ENCODE results near the gene ADM5.

Gene ADM5

DNA sequence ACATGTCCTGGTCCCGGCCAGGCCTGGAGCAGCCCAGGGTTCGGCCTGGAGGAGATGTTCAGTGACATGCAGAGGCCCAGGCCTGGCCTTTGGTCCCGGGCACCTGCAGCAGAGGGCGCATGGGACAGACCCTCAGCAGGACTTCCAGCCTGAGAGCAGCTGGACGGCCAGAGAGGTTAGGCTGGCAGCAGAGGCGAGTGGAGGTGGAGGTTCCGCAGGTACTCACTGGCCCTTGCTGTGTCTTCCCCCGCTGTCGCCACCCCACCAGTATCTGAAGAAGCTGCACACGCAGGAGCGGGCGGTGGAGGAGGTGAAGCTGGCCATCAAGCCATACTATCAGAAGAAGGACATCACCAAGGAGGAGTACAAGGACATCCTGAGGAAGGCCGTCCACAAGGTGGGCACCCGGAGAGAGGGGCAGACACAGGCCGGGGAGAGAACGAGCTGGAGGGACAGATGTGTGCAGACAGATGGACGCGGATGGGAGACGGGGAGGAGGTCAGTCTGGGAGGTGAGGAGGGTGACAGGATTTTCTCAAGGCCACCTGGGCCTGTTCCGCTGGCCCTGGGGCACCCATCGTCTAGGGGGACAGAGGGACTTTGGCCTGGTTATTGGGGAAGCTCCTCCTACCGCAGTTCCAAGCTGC, 31.8 kb upstream of the ADM5 start:
- TF ChIP-seq, protein P1, sequence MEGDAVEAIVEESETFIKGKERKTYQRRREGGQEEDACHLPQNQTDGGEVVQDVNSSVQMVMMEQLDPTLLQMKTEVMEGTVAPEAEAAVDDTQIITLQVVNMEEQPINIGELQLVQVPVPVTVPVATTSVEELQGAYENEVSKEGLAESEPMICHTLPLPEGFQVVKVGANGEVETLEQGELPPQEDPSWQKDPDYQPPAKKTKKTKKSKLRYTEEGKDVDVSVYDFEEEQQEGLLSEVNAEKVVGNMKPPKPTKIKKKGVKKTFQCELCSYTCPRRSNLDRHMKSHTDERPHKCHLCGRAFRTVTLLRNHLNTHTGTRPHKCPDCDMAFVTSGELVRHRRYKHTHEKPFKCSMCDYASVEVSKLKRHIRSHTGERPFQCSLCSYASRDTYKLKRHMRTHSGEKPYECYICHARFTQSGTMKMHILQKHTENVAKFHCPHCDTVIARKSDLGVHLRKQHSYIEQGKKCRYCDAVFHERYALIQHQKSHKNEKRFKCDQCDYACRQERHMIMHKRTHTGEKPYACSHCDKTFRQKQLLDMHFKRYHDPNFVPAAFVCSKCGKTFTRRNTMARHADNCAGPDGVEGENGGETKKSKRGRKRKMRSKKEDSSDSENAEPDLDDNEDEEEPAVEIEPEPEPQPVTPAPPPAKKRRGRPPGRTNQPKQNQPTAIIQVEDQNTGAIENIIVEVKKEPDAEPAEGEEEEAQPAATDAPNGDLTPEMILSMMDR (IDR thresholded peaks at IDR 0.05; ENCODE audit: low read depth, low read length): no peak
- H3K4me1 ChIP-seq: no peaks in the 10 kb centered on the region
- no peak overlapping the region for H3K4me3 ChIP-seq (ENCODE audit: low read depth, low read length)
- peaks cover 73% of the 10 kb centered on the region for H3K36me3 ChIP-seq
- H3K27me3 ChIP-seq: no peaks in the 10 kb centered on the region
- no peaks in the 10 kb centered on the region for H3K9me3 ChIP-seq
- no peak for DNase-seq

GRCh38 chr19:49658139-49658517, 31.3 kb upstream of the ADM5 start:
- H3K4me1 ChIP-seq: no peaks in the 10 kb centered on the region
- no peak overlapping the region for H3K4me3 ChIP-seq (ENCODE audit: low read depth, low read length)
- H3K27me3 ChIP-seq: no peaks in the 10 kb centered on the region
- DNase-seq: no peak
- TF ChIP-seq, protein P1 (IDR thresholded peaks at IDR 0.05; ENCODE audit: low read depth, low read length): no peak
- H3K9me3 ChIP-seq: no peaks in the 10 kb centered on the region
- peaks cover 68% of the 10 kb centered on the region for H3K36me3 ChIP-seq

GRCh38 chr19:49658566-49659442, 30.6 kb upstream of the ADM5 start:
- Histone ChIP-seq H3K4me1 (no peaks in the 10 kb centered on the region), H3K36me3 (peaks cover 63% of the 10 kb centered on the region), H3K4me3 (ENCODE audit: low read depth, low read length) (no peak overlapping the region), H3K27me3 (no peaks in the 10 kb centered on the region), H3K9me3 (no peaks in the 10 kb centered on the region)
- DNase-seq: no peak
- TF ChIP-seq, protein P1 (IDR thresholded peaks at IDR 0.05; ENCODE audit: low read depth, low read length): no peak

GRCh38 chr19:49660338-49660961, 28.9 kb upstream of the ADM5 start:
- Histone ChIP-seq H3K9me3 (no peaks in the 10 kb centered on the region), H3K36me3 (peaks cover 49% of the 10 kb centered on the region), H3K4me3 (ENCODE audit: low read depth, low read length) (no peak overlapping the region), H3K27me3 (no peaks in the 10 kb centered on the region), H3K4me1 (no peaks in the 10 kb centered on the region; the same call in 1 of the 2 replicates)
- TF ChIP-seq, protein P1 (IDR thresholded peaks at IDR 0.05; ENCODE audit: low read depth, low read length): no peak
- DNase-seq: no peak

GRCh38 chr19:49662011-49662410, 27.4 kb upstream of the ADM5 start:
- TF ChIP-seq, protein P1 (IDR thresholded peaks at IDR 0.05; ENCODE audit: low read depth, low read length): no peak
- H3K4me1 ChIP-seq: peaks cover 3% of the 10 kb centered on the region; the same call in 1 of the 2 replicates

More at GRCh38 chr19:49662011-49662410, 27.4 kb upstream of the ADM5 start:
- no peak for DNase-seq
- H3K9me3 ChIP-seq: no peaks in the 10 kb centered on the region
- peaks cover 34% of the 10 kb centered on the region for H3K36me3 ChIP-seq
- no peaks in the 10 kb centered on the region for H3K27me3 ChIP-seq
- H3K4me3 ChIP-seq (ENCODE audit: low read depth, low read length): no peak overlapping the region

Measured in BE2C (cell line).